ENCODE data around the gene ZC3H10.
A peak's percentile ranks its signal among the peaks of the same experiment; 100 is the strongest.

ZC3H10 gene

GRCh38 chr12:56104109-56104814, 13.8 kb upstream of the ZC3H10 start, which contains the start of gene PA2G4:
TSS of gene PA2G4 (plus strand) at chr12:56104559. CDS start at chr12:56104738, 179 bp downstream.
- peak within 1 kb of the TSS; percentile 100 for H3K4me3 ChIP-seq (ENCODE audit: low read depth, low read length)
- TF ChIP-seq MYC (IDR thresholded peaks at IDR 0.05; ENCODE audit: low read depth, low read length) (peak; percentile 93), CTCF (IDR thresholded peaks at IDR 0.05; ENCODE audit: low read depth, low read length) (no peak), MAX (IDR thresholded peaks at IDR 0.05; ENCODE audit: low read depth, low read length) (peak; percentile 87), POLR2A (IDR thresholded peaks at IDR 0.05; ENCODE audit: extremely low read depth, insufficient read length) (peak; percentile 72)
- DNase-seq (ENCODE audit: low read depth), result peak; percentile 100

GRCh38 chr12:56104815-56105608, 13.1 kb upstream of the ZC3H10 start:
- DNase-seq (ENCODE audit: low read depth), result peak; percentile 71
- TF ChIP-seq MYC (IDR thresholded peaks at IDR 0.05; ENCODE audit: low read depth, low read length), result peak; percentile 92
- TF ChIP-seq CTCF (IDR thresholded peaks at IDR 0.05; ENCODE audit: low read depth, low read length), result peak; percentile 26
- no peak for TF ChIP-seq POLR2A (IDR thresholded peaks at IDR 0.05; ENCODE audit: extremely low read depth, insufficient read length)
- peak; percentile 96 for TF ChIP-seq MAX (IDR thresholded peaks at IDR 0.05; ENCODE audit: low read depth, low read length)
- peak overlapping the region; percentile 100 for H3K4me3 ChIP-seq (ENCODE audit: low read depth, low read length)

GRCh38 chr12:56105609-56105902, 12.5 kb upstream of the ZC3H10 start:
- DNase-seq (ENCODE audit: low read depth), result no peak
- H3K4me3 ChIP-seq (ENCODE audit: low read depth, low read length), result peak overlapping the region; percentile 100
- no peak for TF ChIP-seq CTCF (IDR thresholded peaks at IDR 0.05; ENCODE audit: low read depth, low read length)
- no peak for TF ChIP-seq MAX (IDR thresholded peaks at IDR 0.05; ENCODE audit: low read depth, low read length)
- TF ChIP-seq MYC (IDR thresholded peaks at IDR 0.05; ENCODE audit: low read depth, low read length), result no peak
- no peak for TF ChIP-seq POLR2A (IDR thresholded peaks at IDR 0.05; ENCODE audit: extremely low read depth, insufficient read length)

- DNase-seq (ENCODE audit: low read depth), result no peak
- TF ChIP-seq CTCF (IDR thresholded peaks at IDR 0.05; ENCODE audit: low read depth, low read length) (no peak), POLR2A (IDR thresholded peaks at IDR 0.05; ENCODE audit: extremely low read depth, insufficient read length) (no peak), MYC (IDR thresholded peaks at IDR 0.05; ENCODE audit: low read depth, low read length) (no peak), MAX (IDR thresholded peaks at IDR 0.05; ENCODE audit: low read depth, low read length) (no peak)
- peak overlapping the region; percentile 100 for H3K4me3 ChIP-seq (ENCODE audit: low read depth, low read length)
Observed at GRCh38 chr12:56107242-56107641, 10.8 kb upstream of the ZC3H10 start.

- TF ChIP-seq MAX (IDR thresholded peaks at IDR 0.05; ENCODE audit: low read depth, low read length), result no peak
- TF ChIP-seq CTCF (IDR thresholded peaks at IDR 0.05; ENCODE audit: low read depth, low read length), result no peak
- no peak for TF ChIP-seq POLR2A (IDR thresholded peaks at IDR 0.05; ENCODE audit: extremely low read depth, insufficient read length)
- no peak for TF ChIP-seq MYC (IDR thresholded peaks at IDR 0.05; ENCODE audit: low read depth, low read length)
- no peak for DNase-seq (ENCODE audit: low read depth)
Observed at GRCh38 chr12:56110571-56110970, 7.5 kb upstream of the ZC3H10 start.

More at GRCh38 chr12:56110571-56110970, 7.5 kb upstream of the ZC3H10 start:
- H3K4me3 ChIP-seq (ENCODE audit: low read depth, low read length), result no peak overlapping the region

Data from NB4 (cell line).